Central memory CD8-positive, alpha-beta T cell (primary cell): Measurements from ENCODE around the gene ALPL.

Experiments used
- ATAC-seq: fragments of 150-1000 bp; cut with Tn5 transposase; replicated peaks from 2 replicates; pipeline ENCODE4 v1.10.0; 2022; ENCODE audit warnings: mild to moderate bottlenecking, moderate FRiP score, moderate number of reproducible peaks; ENCODE audit not compliant: poor library complexity, severe bottlenecking; ENCODE audit errors: extremely low read depth
- DNase-seq, 2 donors: peaks; one replicate each; pipeline ENCODE4 v3.0.0; 2021; ENCODE audit warnings: low spot score in 2 of 2
- H3K27ac Mint-ChIP-seq: one replicate; pipeline ENCODE4 v1.8.0; 2022; ENCODE audit warnings: low read depth, mild to moderate bottlenecking, moderate library complexity, mixed read lengths
- H3K27me3 Mint-ChIP-seq: one replicate; pipeline ENCODE4 v1.8.0; 2022; ENCODE audit warnings: mixed read lengths
- H3K36me3 Mint-ChIP-seq: one replicate; pipeline ENCODE4 v1.8.0; 2022; ENCODE audit warnings: mild to moderate bottlenecking, moderate library complexity, mixed read lengths; ENCODE audit not compliant: insufficient read depth
- H3K4me1 Mint-ChIP-seq: one replicate; pipeline ENCODE4 v1.8.0; 2022; ENCODE audit warnings: mixed read lengths
- H3K4me3 Mint-ChIP-seq: one replicate; pipeline ENCODE4 v1.8.0; 2022; ENCODE audit warnings: mild to moderate bottlenecking, moderate library complexity, mixed read lengths
- H3K9me3 Mint-ChIP-seq: one replicate; pipeline ENCODE4 v1.8.0; 2022; ENCODE audit warnings: mixed read lengths

Gene ALPL

GRCh38 chr1:21596174-21596573 lies 87.0 kb downstream of the ALPL start:
- H3K36me3 Mint-ChIP-seq = no peaks in the 10 kb centered on the region
- H3K27me3 Mint-ChIP-seq = peaks cover 72% of the 10 kb centered on the region
- no peaks in the 10 kb centered on the region for H3K4me1 Mint-ChIP-seq

GRCh38 chr1:21596628-21597027 lies 87.4 kb downstream of the ALPL start:
- no peaks in the 10 kb centered on the region for H3K4me1 Mint-ChIP-seq
- H3K27me3 Mint-ChIP-seq = peaks cover 72% of the 10 kb centered on the region
- H3K4me3 Mint-ChIP-seq = no peak overlapping the region

More at GRCh38 chr1:21596174-21596573, 87.0 kb downstream of the ALPL start:
- Mint-ChIP-seq H3K4me3 (no peak overlapping the region), H3K27ac (no peak overlapping the region), H3K9me3 (no peaks in the 10 kb centered on the region)
- ATAC-seq (no peak), DNase-seq (no peak)

DNA sequence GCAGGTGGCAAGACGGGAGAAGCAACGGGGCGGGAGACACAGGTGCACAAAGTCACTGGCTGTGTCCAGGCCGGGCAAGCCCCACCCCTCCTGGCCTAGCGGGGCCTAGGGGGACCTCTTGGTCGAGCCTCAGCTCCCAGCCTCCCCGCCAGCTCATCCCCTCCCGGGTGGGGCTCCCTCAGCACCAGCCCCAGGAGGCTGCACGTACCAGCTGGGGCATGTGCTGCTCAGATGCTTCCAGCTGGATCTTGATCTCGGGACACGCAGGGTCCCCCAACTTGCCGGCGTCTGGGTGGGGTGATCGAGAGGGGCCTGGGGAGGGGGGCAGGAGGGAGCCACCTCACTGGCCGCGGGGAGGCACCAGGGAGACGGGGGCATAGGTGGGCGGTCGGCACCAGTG lies 88.5 kb downstream of the ALPL start:
- H3K27ac Mint-ChIP-seq = no peak overlapping the region
- peaks cover 60% of the 10 kb centered on the region for H3K27me3 Mint-ChIP-seq
- H3K9me3 Mint-ChIP-seq = no peaks in the 10 kb centered on the region
- no peak for ATAC-seq
- H3K4me1 Mint-ChIP-seq = no peaks in the 10 kb centered on the region
- DNase-seq = no peak
- H3K36me3 Mint-ChIP-seq = no peaks in the 10 kb centered on the region
- no peak overlapping the region for H3K4me3 Mint-ChIP-seq

More at GRCh38 chr1:21596628-21597027, 87.4 kb downstream of the ALPL start:
- Mint-ChIP-seq H3K9me3 (no peaks in the 10 kb centered on the region), H3K36me3 (no peaks in the 10 kb centered on the region), H3K27ac (no peak overlapping the region)
- no peak for DNase-seq
- no peak for ATAC-seq

DNA sequence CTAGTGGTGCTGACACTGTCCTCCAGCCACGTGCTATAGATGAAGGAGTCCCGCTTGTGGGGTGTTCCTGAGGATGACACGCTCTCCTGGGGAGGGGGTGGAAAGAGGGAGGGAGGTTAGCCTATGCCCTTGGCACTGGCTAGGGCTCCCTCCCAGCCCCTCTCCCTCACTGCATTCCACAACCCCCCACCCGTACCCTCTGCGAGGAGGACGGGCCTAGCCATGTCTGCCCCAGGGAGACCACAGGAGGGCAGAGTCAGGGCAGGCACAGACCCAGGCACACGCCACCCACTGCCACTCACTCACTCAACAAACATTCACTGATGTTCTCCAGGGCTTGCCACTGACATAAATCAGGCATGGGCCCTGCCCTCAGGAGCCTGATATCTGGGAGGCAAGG lies 89.2 kb downstream of the ALPL start:
- ATAC-seq = no peak
- no peaks in the 10 kb centered on the region for H3K9me3 Mint-ChIP-seq
- H3K36me3 Mint-ChIP-seq = no peaks in the 10 kb centered on the region

DNA sequence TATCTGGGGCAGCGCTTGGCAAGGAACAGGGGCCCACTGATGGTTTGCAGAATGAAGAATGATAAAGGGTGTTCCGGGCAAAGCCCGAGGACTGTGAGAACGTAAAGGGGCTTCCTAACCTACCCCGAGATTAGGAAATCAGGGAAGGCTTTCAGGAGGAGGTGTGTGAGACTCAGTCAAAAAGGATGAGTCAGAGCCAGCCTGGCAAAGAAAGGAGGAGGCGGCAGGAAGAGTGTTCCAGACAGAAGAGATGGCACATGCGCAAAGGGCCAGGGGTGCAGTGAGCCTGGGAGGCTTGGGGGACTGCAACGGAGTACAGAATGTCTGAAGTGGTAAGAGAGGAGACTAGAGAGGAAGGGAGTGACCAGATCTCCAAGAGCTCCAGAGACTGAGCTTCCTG lies 89.7 kb downstream of the ALPL start:
- no peaks in the 10 kb centered on the region for H3K4me1 Mint-ChIP-seq
- DNase-seq (no peak), ATAC-seq (no peak)
- no peaks in the 10 kb centered on the region for H3K9me3 Mint-ChIP-seq
- peaks cover 55% of the 10 kb centered on the region for H3K27me3 Mint-ChIP-seq
- H3K27ac Mint-ChIP-seq = no peak overlapping the region
- no peaks in the 10 kb centered on the region for H3K36me3 Mint-ChIP-seq
- no peak overlapping the region for H3K4me3 Mint-ChIP-seq

More for the DNA sequence above, 89.2 kb downstream of the ALPL start:
- no peaks in the 10 kb centered on the region for H3K4me1 Mint-ChIP-seq
- no peak for DNase-seq
- no peak overlapping the region for H3K4me3 Mint-ChIP-seq
- H3K27me3 Mint-ChIP-seq = peaks cover 55% of the 10 kb centered on the region
- no peak overlapping the region for H3K27ac Mint-ChIP-seq

GRCh38 chr1:21599402-21599801 lies 90.2 kb downstream of the ALPL start:
- Mint-ChIP-seq H3K27me3 (peaks cover 55% of the 10 kb centered on the region), H3K4me1 (no peaks in the 10 kb centered on the region), H3K27ac (no peak overlapping the region), H3K4me3 (no peak overlapping the region), H3K9me3 (no peaks in the 10 kb centered on the region), H3K36me3 (no peaks in the 10 kb centered on the region)
- ATAC-seq (no peak), DNase-seq (no peak)

- Mint-ChIP-seq H3K27ac (no peak overlapping the region), H3K36me3 (no peaks in the 10 kb centered on the region), H3K9me3 (no peaks in the 10 kb centered on the region), H3K4me3 (no peak overlapping the region), H3K27me3 (peaks cover 44% of the 10 kb centered on the region), H3K4me1 (no peaks in the 10 kb centered on the region)
- ATAC-seq (no peak), DNase-seq (no peak)
Measured at GRCh38 chr1:21601278-21602048, 92.2 kb downstream of the ALPL start.

GRCh38 chr1:21603177-21604138 lies 94.2 kb downstream of the ALPL start:
- Mint-ChIP-seq H3K4me1 (peaks cover 10% of the 10 kb centered on the region), H3K4me3 (no peak overlapping the region), H3K36me3 (no peaks in the 10 kb centered on the region), H3K9me3 (no peaks in the 10 kb centered on the region), H3K27ac (no peak overlapping the region), H3K27me3 (peaks cover 43% of the 10 kb centered on the region)
- no peak for ATAC-seq
- DNase-seq = no peak

GRCh38 chr1:21604208-21604957 lies 95.2 kb downstream of the ALPL start:
- DNase-seq (no peak), ATAC-seq (no peak)
- no peak overlapping the region for H3K4me3 Mint-ChIP-seq
- H3K27ac Mint-ChIP-seq = no peak overlapping the region
- peaks cover 2% of the 10 kb centered on the region for H3K36me3 Mint-ChIP-seq
- H3K27me3 Mint-ChIP-seq = peaks cover 43% of the 10 kb centered on the region
- no peaks in the 10 kb centered on the region for H3K9me3 Mint-ChIP-seq
- H3K4me1 Mint-ChIP-seq = peaks cover 15% of the 10 kb centered on the region

DNA sequence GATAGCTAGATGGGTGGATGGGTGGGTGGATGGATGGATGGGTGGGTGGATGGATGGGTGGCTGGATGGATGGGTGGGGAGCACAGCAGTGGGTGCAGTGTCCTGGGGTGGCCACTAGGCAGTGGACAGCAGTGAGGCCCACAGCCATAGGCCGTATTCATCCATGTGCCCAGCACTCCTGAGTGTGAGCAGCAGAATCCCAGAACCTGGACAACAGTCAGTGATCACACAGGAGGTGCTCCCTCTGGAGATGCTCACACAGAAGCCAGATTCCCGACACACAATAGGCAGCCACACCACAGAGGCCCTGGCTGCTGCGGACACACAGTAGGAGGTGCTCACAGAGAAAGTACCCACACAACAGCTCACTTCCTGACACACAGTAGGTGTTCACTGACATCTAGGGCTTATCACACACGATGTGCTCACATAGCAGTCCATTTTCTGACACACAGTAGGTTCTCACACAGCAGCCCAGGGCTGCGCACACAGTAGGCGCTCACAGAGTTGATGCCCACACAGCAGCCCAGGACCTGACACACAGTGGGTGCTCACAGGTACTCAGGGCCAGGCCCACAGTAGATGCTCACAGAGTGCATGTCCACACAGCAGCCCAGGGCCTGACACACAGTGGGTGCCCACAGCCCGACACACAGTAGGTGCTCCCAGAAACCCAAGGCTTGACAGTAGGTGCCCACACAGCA lies 95.9 kb downstream of the ALPL start:
- Mint-ChIP-seq H3K4me3 (no peak overlapping the region), H3K27ac (no peak overlapping the region), H3K27me3 (peaks cover 39% of the 10 kb centered on the region), H3K36me3 (peaks cover 2% of the 10 kb centered on the region), H3K9me3 (no peaks in the 10 kb centered on the region), H3K4me1 (peaks cover 15% of the 10 kb centered on the region)
- DNase-seq = no peak
- ATAC-seq = no peak

- Mint-ChIP-seq H3K27me3 (peaks cover 30% of the 10 kb centered on the region), H3K9me3 (no peaks in the 10 kb centered on the region), H3K4me3 (no peak overlapping the region), H3K4me1 (peaks cover 15% of the 10 kb centered on the region), H3K27ac (no peak overlapping the region), H3K36me3 (peaks cover 2% of the 10 kb centered on the region)
- DNase-seq = no peak
- ATAC-seq = no peak
Measured at GRCh38 chr1:21605964-21606705, 96.9 kb downstream of the ALPL start.
